ENCODE data around the gene NLRP5. TPM values are rescaled to one million over a fixed set of nuclear protein-coding genes. Genes with fewer than 3 reads are reported as not detected.
"Not testable (repeated sequence)": the region's sequence is repeated elsewhere in the genome, so short reads cannot be mapped to it uniquely, and the experiment has no call there.

The NLRP5 gene
- polyA plus RNA-seq, 1 donor from 2014 or later: not detected

DNA sequence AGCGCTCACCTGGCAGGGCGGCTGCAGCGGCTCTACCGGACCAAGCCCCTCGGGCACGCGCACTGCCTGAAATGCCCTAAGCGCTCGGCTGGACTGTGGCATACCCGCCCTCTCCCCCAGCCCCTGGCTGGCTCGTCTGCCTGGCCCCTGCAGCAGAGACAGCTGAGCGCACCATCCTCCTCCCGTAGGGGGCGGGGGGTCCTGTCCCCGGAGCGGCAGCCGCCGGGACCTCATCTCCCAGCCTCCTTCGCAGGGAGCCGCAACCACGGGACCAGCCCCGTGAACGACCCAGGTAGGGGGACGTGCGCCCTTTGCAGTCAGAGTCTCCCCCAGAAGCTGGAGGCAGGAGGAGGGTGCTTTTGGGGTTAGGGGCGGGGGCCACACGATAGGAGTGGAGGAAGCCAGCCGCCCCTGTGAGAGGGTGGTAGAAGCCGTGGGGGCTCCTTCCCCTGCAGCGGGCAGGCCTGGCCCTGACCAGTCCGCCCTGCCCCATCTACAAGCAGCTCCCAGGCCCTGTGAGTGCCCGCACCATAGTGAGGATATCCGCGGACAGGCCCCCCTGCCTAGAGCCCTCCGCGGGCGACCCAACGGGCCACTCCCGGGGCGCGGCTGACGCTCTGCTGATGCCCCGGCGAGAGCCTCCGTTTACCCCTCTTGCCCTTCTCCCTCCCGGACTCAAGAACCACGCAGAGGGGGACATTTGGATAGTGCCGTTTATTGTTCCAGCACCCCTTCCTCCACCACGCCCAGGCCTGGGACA is 100.3 kb downstream of the NLRP5 start:
- H3K36me3 Mint-ChIP-seq: no peaks in the 10 kb centered on the region
- H3K27ac Mint-ChIP-seq: no peak overlapping the region

DNA sequence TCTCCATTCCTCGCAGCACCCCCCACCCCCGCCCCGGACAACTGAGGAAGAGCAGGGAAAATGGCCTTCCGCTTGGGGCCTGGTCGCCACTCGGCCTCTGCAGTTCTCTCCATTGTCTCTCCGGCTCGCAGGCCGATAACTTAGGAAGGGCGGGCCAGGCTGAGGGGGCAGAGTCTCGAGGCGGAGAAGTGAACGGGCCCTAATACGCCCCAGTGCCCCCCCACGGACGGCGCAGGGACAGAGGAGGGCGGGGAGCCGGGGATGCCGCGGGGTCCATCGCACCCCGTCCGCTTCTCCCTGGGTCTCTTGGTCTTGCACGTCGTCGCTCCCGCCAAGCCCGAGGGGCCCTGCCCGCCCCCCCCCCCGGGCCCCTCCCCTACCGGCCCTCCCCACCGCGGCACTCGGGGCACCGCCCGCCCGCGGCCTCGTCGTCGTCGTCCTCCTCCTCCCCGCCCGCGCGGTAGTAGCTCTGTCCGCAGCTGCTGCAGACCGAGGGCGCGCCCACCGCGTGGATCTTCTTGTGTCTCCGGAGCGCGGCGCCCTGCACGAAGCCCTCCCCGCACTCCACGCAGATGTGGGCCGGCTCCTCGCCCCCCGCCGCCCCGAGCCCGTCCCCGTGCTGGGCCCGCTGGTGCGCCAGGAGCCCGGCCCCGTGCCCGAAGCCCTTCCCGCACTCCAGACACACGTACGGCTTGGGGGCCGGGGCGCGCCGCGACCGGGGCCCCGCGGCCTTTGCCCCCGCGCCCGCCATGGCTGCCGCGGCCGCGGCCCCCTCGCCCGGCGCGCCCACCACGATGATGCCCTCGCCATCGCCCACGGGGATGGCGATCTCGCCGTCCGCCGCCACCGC is 101.3 kb downstream of the NLRP5 start:
- H3K36me3 Mint-ChIP-seq: peaks cover 3% of the 10 kb centered on the region
- H3K9me3 Mint-ChIP-seq: no peaks in the 10 kb centered on the region
- no peaks in the 10 kb centered on the region for H3K27me3 Mint-ChIP-seq
- H3K27ac Mint-ChIP-seq: peak overlapping the region in 1 of 3 donors; percentile 50
- H3K4me1 Mint-ChIP-seq: peaks cover 0 to 4% (median 2%) of the 10 kb centered on the region in 3 donors
- H3K4me3 Mint-ChIP-seq: no peak overlapping the region

More for the DNA sequence above, 100.3 kb downstream of the NLRP5 start:
- Mint-ChIP-seq H3K4me1 (peaks cover under 1 to 8% (median 7%) of the 10 kb centered on the region in 3 donors), H3K4me3 (no peak overlapping the region), H3K9me3 (no peaks in the 10 kb centered on the region), H3K27me3 (no peaks in the 10 kb centered on the region)

DNA sequence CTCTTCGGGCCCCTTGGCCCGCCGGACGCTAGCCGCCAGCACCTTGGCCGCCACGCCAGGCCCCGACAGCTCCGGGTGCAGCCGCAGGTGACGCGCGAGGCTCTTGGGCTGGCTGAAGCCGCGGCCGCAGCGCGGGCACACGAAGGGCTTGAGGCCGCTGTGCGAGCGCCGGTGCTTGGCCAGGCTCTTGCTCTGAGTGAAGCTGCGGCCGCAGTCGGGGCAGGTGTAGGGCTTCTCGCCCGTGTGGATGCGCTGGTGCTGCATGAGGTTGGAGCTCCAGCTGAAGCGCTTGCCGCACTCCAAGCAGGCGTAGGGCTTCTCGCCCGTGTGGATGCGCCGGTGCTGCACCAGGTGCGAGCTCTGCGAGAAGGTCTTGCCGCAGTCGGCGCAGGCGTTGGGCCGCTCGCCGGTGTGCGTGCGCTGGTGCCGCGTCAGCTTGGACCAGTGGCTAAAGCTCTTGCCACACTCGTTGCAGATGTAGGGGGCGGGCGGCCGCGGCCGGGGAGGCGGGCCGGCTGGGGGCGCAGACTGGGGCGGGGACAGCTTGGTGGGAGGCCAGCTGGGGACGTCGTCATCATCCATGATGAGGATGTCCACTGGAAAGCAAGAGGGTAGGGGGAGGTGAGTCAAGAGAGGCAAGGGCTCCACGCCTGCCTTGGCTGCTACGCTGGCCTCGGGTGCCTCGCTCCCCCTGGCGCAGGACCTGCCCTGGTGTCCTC is 102.1 kb downstream of the NLRP5 start:
- peaks cover 7% of the 10 kb centered on the region for H3K36me3 Mint-ChIP-seq
- H3K9me3 Mint-ChIP-seq: no peaks in the 10 kb centered on the region
- H3K27ac Mint-ChIP-seq: no peak overlapping the region
- H3K4me1 Mint-ChIP-seq: peaks cover 0 to 4% (median 2%) of the 10 kb centered on the region in 3 donors
- H3K4me3 Mint-ChIP-seq: no peak overlapping the region
- H3K27me3 Mint-ChIP-seq: no peaks in the 10 kb centered on the region

DNA sequence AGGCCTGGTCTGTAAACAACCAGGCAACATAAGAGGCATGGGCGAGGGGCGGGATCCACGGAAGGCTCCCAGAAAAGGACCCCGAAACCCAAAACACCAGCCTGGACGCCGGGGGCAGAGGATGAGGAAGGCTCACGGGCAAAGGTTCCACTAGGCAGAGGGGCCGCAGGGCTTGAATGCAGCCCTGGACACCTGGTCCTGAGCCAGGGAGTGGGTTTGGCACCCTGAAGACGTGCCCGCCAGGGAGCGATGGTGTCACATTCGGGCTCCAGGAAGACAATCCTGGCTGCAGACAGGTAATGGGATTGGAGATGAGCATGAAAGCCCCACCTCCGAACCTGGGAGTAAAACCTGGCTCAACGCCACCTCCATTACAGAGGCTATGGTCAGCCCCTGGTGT is 102.8 kb downstream of the NLRP5 start:
- H3K27me3 Mint-ChIP-seq: no peaks in the 10 kb centered on the region
- H3K4me3 Mint-ChIP-seq: no peak overlapping the region
- no peaks in the 10 kb centered on the region for H3K9me3 Mint-ChIP-seq
- no peak overlapping the region for H3K27ac Mint-ChIP-seq
- H3K4me1 Mint-ChIP-seq: peaks cover 0 to 4% (median 2%) of the 10 kb centered on the region in 3 donors
- peaks cover 7% of the 10 kb centered on the region for H3K36me3 Mint-ChIP-seq

DNA sequence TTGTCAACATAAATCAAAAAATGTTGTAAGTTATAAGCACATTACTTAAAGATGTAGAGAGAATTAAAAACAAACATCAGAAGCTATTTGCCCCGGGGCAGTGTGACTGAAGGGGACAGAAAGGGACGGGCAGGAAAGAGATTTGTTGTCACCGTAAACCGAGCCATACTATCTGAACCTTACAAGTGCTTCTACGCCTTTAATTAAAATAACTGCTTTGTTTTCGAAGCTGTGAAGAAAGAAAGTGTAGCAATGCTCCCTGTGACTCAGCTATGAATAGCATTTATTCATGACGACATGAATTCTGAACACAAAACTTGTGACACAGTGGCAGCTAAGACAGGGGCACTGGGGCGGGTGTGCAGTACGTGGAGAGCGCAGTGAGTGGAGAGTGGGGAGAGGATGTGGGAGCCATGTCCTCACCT is 104.5 kb downstream of the NLRP5 start:
- H3K27ac Mint-ChIP-seq: no peak overlapping the region
- peaks cover 7% of the 10 kb centered on the region for H3K36me3 Mint-ChIP-seq
- H3K4me1 Mint-ChIP-seq: peaks cover 0 to 4% (median 2%) of the 10 kb centered on the region in 3 donors
- H3K27me3 Mint-ChIP-seq: no peaks in the 10 kb centered on the region
- H3K4me3 Mint-ChIP-seq: no peak overlapping the region
- no peaks in the 10 kb centered on the region for H3K9me3 Mint-ChIP-seq

DNA sequence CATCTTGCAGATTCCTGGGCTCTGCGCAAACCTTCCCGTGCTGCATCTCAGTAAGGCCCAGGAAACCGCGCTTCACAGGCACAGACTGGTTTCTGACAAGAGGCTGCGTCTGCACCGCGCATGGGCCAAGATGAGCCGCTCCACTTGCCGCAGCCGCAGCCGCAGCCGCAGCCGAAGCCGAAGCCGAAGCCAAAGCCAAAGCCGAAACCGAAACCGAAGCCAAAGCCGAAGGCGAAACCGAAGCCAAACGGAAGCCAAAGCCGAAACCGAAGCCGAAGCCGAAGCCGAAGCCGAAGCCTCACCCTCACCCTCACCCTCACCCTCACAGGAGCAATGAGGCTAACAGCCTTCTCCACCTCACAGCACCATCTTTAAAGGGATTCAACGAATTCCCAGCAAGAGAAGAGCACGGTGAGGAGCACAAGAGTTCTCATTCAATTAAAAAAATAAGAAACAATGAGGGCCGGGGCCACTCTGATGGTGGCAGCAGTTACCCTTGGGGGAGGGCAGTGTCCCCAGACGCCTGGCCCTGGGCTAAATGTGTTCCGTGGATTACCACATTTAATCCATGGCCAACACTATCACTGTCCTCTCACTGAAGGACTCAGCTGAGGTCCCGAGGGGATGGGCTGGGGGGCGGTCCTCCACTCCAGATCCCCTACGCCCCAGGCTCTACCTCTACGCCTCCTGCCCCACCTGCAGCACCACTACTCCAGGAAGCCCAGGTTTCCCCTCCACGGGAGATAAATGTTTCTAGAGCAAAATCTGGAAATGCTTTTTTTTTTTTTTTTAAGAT is 105.4 kb downstream of the NLRP5 start:
- Mint-ChIP-seq H3K9me3 (no peaks in the 10 kb centered on the region), H3K36me3 (peaks cover 7% of the 10 kb centered on the region), H3K27ac (no peak overlapping the region), H3K27me3 (no peaks in the 10 kb centered on the region), H3K4me1 (peaks cover 0 to 4% (median 2%) of the 10 kb centered on the region in 3 donors), H3K4me3 (no peak overlapping the region)

DNA sequence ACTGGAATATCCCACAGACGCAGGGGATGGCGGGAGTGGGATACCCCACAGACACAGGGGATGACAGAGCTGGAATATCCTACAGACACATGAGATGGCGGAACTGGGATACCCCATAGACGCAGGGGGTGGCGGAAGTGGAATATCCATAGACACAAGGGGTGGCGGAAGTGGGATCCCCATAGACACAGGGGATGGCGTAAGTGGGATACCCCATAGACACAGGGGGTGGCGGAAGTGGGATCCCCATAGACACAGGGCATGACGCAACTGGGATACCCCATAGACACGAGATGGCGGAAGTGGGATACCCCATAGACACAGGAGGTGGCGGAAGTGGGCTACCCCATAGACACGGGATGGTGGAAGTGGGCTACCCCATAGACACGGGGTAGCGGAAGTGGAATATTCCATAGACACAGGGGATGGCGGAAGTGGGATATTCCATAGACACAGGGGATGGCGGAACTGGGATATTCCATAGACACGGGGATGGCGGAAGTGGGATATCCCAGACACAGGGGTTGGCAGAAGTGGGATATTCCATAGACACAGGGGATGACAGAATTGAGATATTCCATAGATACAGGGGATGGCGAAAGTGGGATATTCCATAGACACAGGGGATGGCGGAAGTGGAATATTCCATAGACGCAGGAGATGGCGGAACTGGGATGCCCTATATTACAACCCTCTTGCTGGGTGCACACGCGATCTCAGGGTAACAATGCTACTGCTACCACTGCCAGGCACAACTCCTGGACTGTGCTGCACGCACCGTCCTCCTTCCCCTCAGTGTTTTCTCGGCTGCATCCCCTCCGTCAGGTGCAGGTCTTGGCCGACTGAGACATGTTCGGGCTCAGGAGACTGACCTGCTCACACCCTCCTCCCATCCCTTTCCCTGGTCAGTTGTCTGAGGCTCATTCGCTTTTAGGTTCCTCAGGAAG is 106.4 kb downstream of the NLRP5 start:
- Mint-ChIP-seq H3K36me3 (peaks cover 7% of the 10 kb centered on the region), H3K27me3 (no peaks in the 10 kb centered on the region), H3K27ac (peak overlapping the region in 2 of 3 donors; percentile 37 to 53), H3K4me3 (no peak overlapping the region), H3K4me1 (peaks cover 0 to 4% (median 2%) of the 10 kb centered on the region in 3 donors), H3K9me3 (no peaks in the 10 kb centered on the region)

DNA sequence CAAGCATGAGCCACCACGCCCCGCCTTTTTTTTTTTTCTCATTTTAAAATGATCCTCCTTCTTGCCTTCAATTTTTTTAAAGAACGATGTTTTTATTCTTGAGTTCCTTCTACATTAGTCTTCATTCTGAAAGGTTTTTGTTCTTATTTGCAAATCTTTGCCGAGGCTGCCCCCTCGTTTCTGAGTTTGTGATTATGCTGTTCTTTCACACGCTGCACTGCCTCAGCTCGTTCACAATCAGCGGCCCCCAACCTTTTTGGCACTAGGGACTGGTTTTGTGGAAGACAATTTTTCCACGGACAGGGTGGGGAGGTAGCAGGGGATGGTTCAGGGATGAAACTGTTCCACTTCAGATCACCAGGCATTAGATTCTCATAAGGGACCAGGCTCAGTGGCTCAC is 107.9 kb downstream of the NLRP5 start:
- Mint-ChIP-seq H3K36me3 (peaks cover 7% of the 10 kb centered on the region), H3K9me3 (no peaks in the 10 kb centered on the region), H3K27me3 (no peaks in the 10 kb centered on the region), H3K4me3 (no peak overlapping the region), H3K4me1 (peaks cover 0 to 4% (median 2%) of the 10 kb centered on the region in 3 donors), H3K27ac (no peak overlapping the region)

DNA sequence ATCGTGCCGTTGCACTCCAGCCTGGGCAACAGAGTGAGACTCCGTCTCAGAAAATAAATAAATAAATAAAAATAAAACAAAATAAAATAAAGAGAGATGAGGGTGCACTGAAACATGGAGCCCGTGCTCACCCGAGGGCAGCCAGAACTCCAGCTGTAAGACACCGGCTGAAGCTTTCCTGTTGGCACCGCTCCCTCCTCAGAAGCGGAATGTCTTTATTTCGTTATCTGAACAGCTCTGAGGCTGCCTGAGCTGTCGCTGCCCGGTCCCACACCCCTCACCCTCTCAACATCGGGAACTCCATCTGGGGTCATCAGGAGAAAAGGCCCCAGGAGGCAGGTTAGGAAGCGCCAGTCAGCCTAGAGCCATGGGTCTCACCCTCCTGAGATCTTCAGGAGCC is 110.1 kb downstream of the NLRP5 start:
- no peaks in the 10 kb centered on the region for H3K9me3 Mint-ChIP-seq

DNA sequence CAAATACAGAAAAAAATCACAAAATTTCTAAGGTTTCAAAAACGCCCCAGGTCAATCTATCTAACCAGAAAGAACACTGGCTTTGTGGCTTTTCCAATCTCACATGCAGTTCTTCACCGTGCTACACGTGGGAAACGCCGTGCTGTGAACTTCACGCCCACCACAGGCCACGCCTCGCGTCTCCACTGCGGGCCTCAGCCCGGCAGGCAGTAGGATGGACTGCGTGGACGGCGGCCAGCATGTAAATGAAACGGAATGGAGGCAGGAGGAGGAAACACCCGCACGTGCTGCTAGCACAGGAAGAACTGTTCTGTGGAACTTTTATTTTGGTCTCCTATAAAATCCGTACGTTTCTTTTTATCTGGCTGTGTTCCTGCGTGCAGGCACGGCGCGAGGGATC is 110.7 kb downstream of the NLRP5 start:
- Mint-ChIP-seq H3K27me3 (no peaks in the 10 kb centered on the region), H3K27ac (no peak overlapping the region), H3K36me3 (peaks cover 7% of the 10 kb centered on the region), H3K4me3 (no peak overlapping the region), H3K9me3 (no peaks in the 10 kb centered on the region), H3K4me1 (peaks cover 0 to 2% (median 0%) of the 10 kb centered on the region in 3 donors)

More for the DNA sequence above, 110.1 kb downstream of the NLRP5 start:
- Mint-ChIP-seq H3K4me3 (no peak overlapping the region), H3K36me3 (peaks cover 7% of the 10 kb centered on the region), H3K27me3 (no peaks in the 10 kb centered on the region), H3K4me1 (peaks cover 0 to 2% (median 0%) of the 10 kb centered on the region in 3 donors), H3K27ac (peak overlapping the region in 1 of 3 donors; percentile 31)

DNA sequence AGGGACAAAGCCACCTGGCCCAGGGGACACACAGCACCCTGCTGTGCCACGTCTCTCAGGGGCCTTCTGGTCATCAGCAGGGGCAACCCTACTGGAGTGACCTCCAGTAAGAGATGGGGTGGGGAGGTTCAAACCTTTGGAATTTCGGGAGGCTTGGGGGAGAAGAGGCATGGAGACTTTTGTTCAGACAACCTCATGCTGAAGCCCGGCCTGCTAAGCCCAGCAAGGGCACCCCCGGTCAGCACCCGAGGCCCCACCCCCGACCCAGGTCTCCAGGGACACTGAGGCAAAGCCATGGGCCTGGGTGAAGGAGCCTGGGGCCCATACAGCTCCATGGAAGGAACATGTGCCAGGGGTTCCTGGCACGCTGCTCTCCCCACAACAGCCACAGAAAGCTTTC is 111.2 kb downstream of the NLRP5 start:
- no peak overlapping the region for H3K4me3 Mint-ChIP-seq
- H3K9me3 Mint-ChIP-seq: no peaks in the 10 kb centered on the region
- no peaks in the 10 kb centered on the region for H3K27me3 Mint-ChIP-seq
- H3K27ac Mint-ChIP-seq: no peak overlapping the region
- peaks cover 0 to 3% (median 0%) of the 10 kb centered on the region in 3 donors for H3K4me1 Mint-ChIP-seq
- H3K36me3 Mint-ChIP-seq: peaks cover 4% of the 10 kb centered on the region

DNA sequence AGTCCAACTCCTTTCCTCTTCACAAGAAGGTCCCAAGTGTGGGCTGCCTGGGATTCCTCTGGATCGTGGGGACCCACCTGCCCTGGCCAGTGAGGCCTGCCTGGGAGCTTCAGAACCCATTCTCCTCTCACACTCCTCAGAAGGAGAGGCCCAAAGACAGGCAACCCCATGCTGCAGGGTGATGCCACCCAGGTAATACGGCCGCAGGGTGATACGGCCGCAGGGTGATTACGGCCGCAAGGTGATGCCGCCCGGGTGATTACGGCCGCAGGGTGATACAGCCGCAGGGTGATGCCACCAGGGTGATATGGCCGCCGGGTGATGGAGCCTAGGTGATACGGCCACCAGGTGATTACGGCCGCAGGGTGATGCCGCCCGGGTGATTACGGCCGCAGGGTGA is 111.7 kb downstream of the NLRP5 start:
- H3K27ac Mint-ChIP-seq, H3K36me3 Mint-ChIP-seq, H3K4me3 Mint-ChIP-seq, H3K9me3 Mint-ChIP-seq, H3K27me3 Mint-ChIP-seq, H3K4me1 Mint-ChIP-seq: not testable (repeated sequence)

DNA sequence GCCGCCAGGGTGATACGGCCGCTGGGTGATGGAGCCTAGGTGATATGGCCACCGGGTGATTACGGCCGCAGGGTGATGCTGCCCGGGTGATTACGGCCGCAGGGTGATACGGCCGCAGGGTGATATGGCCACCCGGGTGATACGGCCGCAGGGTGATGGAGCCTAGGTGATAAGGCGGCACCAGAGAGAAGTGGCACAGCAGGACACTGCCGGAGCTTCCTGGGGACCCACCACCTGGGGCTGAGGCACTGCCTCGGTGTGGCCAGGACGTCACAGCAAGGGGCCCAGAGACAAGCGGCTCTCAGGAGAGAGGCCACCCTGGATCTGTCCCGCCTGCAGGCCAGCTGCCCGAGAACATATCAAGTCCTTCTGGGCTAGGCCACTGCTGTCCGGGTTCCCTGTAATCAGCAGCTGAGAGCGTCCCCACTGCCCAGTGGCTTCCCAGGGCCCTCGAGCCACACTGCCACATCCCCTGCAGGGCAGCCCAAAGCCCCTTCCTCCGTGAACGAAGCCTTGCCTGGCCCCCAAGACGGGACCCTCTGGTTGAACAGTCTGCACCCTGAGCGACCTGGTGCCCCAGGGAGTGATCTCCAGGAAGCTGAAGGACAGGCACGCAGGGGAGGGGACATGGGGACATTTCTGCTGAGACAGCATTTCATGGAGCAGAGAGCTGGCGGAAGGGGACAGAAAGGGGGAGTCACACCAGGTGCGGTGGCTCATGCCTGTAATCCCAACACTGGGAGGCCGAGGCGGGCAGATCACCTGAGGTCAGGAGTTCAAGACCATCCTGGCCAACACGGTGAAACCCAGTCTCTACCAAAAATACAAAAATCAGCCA is 112.4 kb downstream of the NLRP5 start:
- Mint-ChIP-seq H3K4me3 (no peak overlapping the region), H3K9me3 (no peaks in the 10 kb centered on the region), H3K27ac (no peak overlapping the region), H3K36me3 (no peaks in the 10 kb centered on the region), H3K27me3 (no peaks in the 10 kb centered on the region), H3K4me1 (peaks cover 0 to 2% (median 0%) of the 10 kb centered on the region in 3 donors)

All from IgD-negative memory B cell (primary cell).